Activated CD8-positive, alpha-beta memory T cell treated with anti-CD3 and anti-CD28 coated beads for 36 hours (primary cell): Measurements from ENCODE around the gene ANKRD1. TPM values are rescaled to one million over a fixed set of nuclear protein-coding genes. Genes with fewer than 3 reads are reported as not detected.
"Not testable (repeated sequence)": the region's sequence is repeated elsewhere in the genome, so short reads cannot be mapped to it uniquely, and the experiment has no call there.

Source experiments
- CTCF ChIA-PET: fragments of 350-600 bp; sonication (Branson Sonifier 250); formaldehyde crosslinking; loops from one replicate; lab custom pipeline; 2021; ENCODE audit warnings: antibody characterized with exemption; lab: Charles Lee
- POLR2A ChIA-PET: fragments of 350-600 bp; sonication (Branson Sonifier 250); formaldehyde crosslinking; loops from one replicate; lab custom pipeline; 2021; ENCODE audit warnings: antibody characterized with exemption; lab: Charles Lee
- total RNA-seq, 2 experiments: library from RNA; stranded (reverse); gene quantifications; one replicate each; pipeline ENCODE4 v1.2.3, GENCODE V29; 2021

The ANKRD1 gene
- not detected for total RNA-seq

GRCh38 chr10:90920986-90921666, at the start of gene ANKRD1:
ANKRD1 (minus strand) TSS chr10:90921087; CDS start chr10:90921027, 60 bp downstream.
- POLR2A ChIA-PET, result no interaction called here

GRCh38 chr10:90969947-90970673, 49.2 kb upstream of the ANKRD1 start:
- POLR2A ChIA-PET, result interaction anchor here (0.6 kb wide), 1 partner anchor 325 kb away, joined by 6 read pairs; no protein-coding TSS in a partner anchor
- CTCF ChIA-PET, result interaction anchor here (0.6 kb wide), 1 partner anchor 11 kb away, joined by 3 read pairs; no protein-coding TSS in a partner anchor

More at GRCh38 chr10:90920986-90921666, at the start of gene ANKRD1:
- CTCF ChIA-PET, result interaction anchor here (1.5 kb wide), 1 partner anchor 10 kb away, joined by 5 read pairs; no protein-coding TSS in a partner anchor

GRCh38 chr10:90969121-90969534, 48.2 kb upstream of the ANKRD1 start:
- CTCF ChIA-PET, result no interaction called here
- POLR2A ChIA-PET, result no interaction called here

- POLR2A ChIA-PET, result no interaction called here
- CTCF ChIA-PET, result no interaction called here
These were observed 47.6 kb upstream of the ANKRD1 start for GRCh38 chr10:90968328-90969081.

GRCh38 chr10:90967865-90968264, 47.0 kb upstream of the ANKRD1 start:
- ChIA-PET POLR2A (no interaction called here), CTCF (interaction anchor here (0.5 kb wide), 1 partner anchor 1641 kb away, joined by 3 read pairs; no protein-coding TSS in a partner anchor)

GRCh38 chr10:90966146-90966545, 45.3 kb upstream of the ANKRD1 start:
- POLR2A ChIA-PET, result no interaction called here
- CTCF ChIA-PET, result no interaction called here

- CTCF ChIA-PET, result no interaction called here
- POLR2A ChIA-PET, result no interaction called here
These were observed 44.8 kb upstream of the ANKRD1 start for GRCh38 chr10:90965720-90966119.

- CTCF ChIA-PET, result no interaction called here
- POLR2A ChIA-PET, result no interaction called here
These were observed 44.0 kb upstream of the ANKRD1 start for GRCh38 chr10:90964781-90965465.

- POLR2A ChIA-PET, result no interaction called here
- CTCF ChIA-PET, result no interaction called here
These were observed 42.4 kb upstream of the ANKRD1 start for GRCh38 chr10:90963331-90963730.

GRCh38 chr10:90960355-90960814, 39.5 kb upstream of the ANKRD1 start:
- ChIA-PET CTCF (no interaction called here), POLR2A (no interaction called here)

GRCh38 chr10:90959826-90960225, 38.9 kb upstream of the ANKRD1 start:
- CTCF ChIA-PET, result no interaction called here
- POLR2A ChIA-PET, result no interaction called here

GRCh38 chr10:90958781-90959180, 37.9 kb upstream of the ANKRD1 start:
- CTCF ChIA-PET, result no interaction called here
- POLR2A ChIA-PET, result no interaction called here

- ChIA-PET POLR2A (no interaction called here), CTCF (interaction anchor here (1.1 kb wide), 1 partner anchor 8 kb away, joined by 6 read pairs; no protein-coding TSS in a partner anchor)
These were observed 26.4 kb upstream of the ANKRD1 start for GRCh38 chr10:90947030-90947960.

- CTCF ChIA-PET, result no interaction called here
- POLR2A ChIA-PET, result no interaction called here
These were observed 24.7 kb upstream of the ANKRD1 start for GRCh38 chr10:90945491-90946070.

- ChIA-PET POLR2A (no interaction called here), CTCF (no interaction called here)
These were observed 23.9 kb upstream of the ANKRD1 start for GRCh38 chr10:90944749-90945148.

- CTCF ChIA-PET, result not testable (repeated sequence)
- POLR2A ChIA-PET, result interaction anchor here (0.7 kb wide), 1 partner anchor 61 kb away, joined by 5 read pairs; no protein-coding TSS in a partner anchor
These were observed 22.1 kb upstream of the ANKRD1 start for GRCh38 chr10:90942980-90943379.

GRCh38 chr10:90939648-90940047, 18.8 kb upstream of the ANKRD1 start:
- CTCF ChIA-PET, result no interaction called here
- POLR2A ChIA-PET, result no interaction called here

GRCh38 chr10:90939116-90939515, 18.2 kb upstream of the ANKRD1 start:
- ChIA-PET CTCF (no interaction called here), POLR2A (no interaction called here)
